ENCODE data around the gene ALOX15. TPM values are rescaled to one million over a fixed set of nuclear protein-coding genes. Genes with fewer than 3 reads are reported as not detected.
"Not testable (repeated sequence)": the region's sequence is repeated elsewhere in the genome, so short reads cannot be mapped to it uniquely, and the experiment has no call there.

The ALOX15 gene
- total RNA-seq, 2 donors from 2014 or later: not detected

DNA sequence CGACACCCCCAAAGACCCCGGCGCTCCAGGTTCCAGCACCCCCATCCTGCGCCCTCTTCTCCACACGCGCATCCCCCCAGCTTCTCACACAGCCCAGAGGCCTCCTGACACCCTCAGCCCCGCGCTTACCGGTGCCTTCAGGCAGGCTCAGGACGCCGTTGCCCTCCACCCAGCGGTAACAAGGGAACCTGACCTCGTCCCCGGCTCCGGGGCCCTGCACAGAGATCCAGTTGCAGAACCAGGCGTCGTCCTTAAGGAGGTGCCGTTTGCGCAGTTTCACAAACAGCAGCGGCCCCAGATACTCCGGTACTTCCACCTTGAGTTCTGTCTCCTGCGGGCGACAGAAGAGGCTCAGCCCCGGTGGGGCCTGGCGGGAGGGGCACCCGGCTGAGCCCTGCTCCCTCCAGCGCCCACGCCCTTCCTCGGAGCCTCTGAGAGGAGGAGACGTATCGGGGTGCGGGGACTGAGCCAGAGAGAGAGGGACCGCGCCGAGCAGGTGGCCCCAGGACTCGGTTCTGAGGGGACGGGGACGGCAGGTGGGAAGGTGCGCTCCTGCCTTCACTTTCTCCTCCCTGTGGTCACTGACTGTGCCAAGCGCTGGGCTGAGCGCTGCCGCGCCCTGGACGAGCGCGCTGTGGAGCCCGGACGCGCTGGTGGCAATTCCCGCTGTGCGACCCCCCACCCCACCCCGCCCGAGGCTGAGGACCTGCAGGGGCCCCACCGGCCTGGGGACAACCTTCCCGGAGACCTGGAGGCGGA is 2.0 kb downstream of the ALOX15 start:
- H3K27ac ChIP-seq (ENCODE audit: low read depth, low read length); H3K9me3 ChIP-seq (ENCODE audit: control insufficient read depth, low read length); H3K36me3 Mint-ChIP-seq (ENCODE audit: low read depth); H3K4me3 ChIP-seq (ENCODE audit: low read length); H3K27ac Mint-ChIP-seq; H3K36me3 ChIP-seq (ENCODE audit: control insufficient read depth, insufficient read depth, low read length); H3K9me3 Mint-ChIP-seq; H3K9ac ChIP-seq (ENCODE audit: extremely low read depth, low read length, poor library complexity, severe bottlenecking); H3K4me1 ChIP-seq (ENCODE audit: control insufficient read depth, insufficient read depth, low read length): not testable (repeated sequence)
- H3K4me1 Mint-ChIP-seq: peaks cover 11% of the 10 kb centered on the region
- H3K27me3 Mint-ChIP-seq (ENCODE audit: insufficient read depth): peaks cover 87% of the 10 kb centered on the region
- H3K27me3 ChIP-seq (ENCODE audit: control insufficient read depth, insufficient read depth, low read length, poor library complexity, severe bottlenecking): peaks cover 88% of the 10 kb centered on the region
- TF ChIP-seq, protein P1, sequence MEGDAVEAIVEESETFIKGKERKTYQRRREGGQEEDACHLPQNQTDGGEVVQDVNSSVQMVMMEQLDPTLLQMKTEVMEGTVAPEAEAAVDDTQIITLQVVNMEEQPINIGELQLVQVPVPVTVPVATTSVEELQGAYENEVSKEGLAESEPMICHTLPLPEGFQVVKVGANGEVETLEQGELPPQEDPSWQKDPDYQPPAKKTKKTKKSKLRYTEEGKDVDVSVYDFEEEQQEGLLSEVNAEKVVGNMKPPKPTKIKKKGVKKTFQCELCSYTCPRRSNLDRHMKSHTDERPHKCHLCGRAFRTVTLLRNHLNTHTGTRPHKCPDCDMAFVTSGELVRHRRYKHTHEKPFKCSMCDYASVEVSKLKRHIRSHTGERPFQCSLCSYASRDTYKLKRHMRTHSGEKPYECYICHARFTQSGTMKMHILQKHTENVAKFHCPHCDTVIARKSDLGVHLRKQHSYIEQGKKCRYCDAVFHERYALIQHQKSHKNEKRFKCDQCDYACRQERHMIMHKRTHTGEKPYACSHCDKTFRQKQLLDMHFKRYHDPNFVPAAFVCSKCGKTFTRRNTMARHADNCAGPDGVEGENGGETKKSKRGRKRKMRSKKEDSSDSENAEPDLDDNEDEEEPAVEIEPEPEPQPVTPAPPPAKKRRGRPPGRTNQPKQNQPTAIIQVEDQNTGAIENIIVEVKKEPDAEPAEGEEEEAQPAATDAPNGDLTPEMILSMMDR (conservative IDR thresholded peaks at IDR 0.05): peak; percentile 52
- H3K4me3 Mint-ChIP-seq: peak overlapping the region; percentile 32
- 4 to 18% methylated on average over 11 to 22 of the region's 56 CpGs for WGBS, 2 experiments (ENCODE audit: insufficient coverage in 1 of 2, insufficient read length in 1 of 2)
- DNase-seq: peak; percentile 95

- H3K9me3 ChIP-seq (ENCODE audit: control insufficient read depth, low read length); H3K9ac ChIP-seq (ENCODE audit: extremely low read depth, low read length, poor library complexity, severe bottlenecking); H3K27ac Mint-ChIP-seq; H3K27ac ChIP-seq (ENCODE audit: low read depth, low read length); H3K36me3 ChIP-seq (ENCODE audit: control insufficient read depth, insufficient read depth, low read length); H3K36me3 Mint-ChIP-seq (ENCODE audit: low read depth); DNase-seq; H3K9me3 Mint-ChIP-seq; H3K4me3 ChIP-seq (ENCODE audit: low read length); H3K4me1 ChIP-seq (ENCODE audit: control insufficient read depth, insufficient read depth, low read length); H3K4me3 Mint-ChIP-seq: not testable (repeated sequence)
- Mint-ChIP-seq H3K27me3 (ENCODE audit: insufficient read depth) (peaks cover 81% of the 10 kb centered on the region), H3K4me1 (peaks cover 11% of the 10 kb centered on the region)
- H3K27me3 ChIP-seq (ENCODE audit: control insufficient read depth, insufficient read depth, low read length, poor library complexity, severe bottlenecking): peaks cover 80% of the 10 kb centered on the region
- WGBS, 2 experiments (ENCODE audit: insufficient coverage in 1 of 2, insufficient read length in 1 of 2): 74 to 84% methylated on average over 3 to 8 of the region's 8 CpGs
Measured at GRCh38 chr17:4638766-4639165, 2.7 kb downstream of the ALOX15 start.

DNA sequence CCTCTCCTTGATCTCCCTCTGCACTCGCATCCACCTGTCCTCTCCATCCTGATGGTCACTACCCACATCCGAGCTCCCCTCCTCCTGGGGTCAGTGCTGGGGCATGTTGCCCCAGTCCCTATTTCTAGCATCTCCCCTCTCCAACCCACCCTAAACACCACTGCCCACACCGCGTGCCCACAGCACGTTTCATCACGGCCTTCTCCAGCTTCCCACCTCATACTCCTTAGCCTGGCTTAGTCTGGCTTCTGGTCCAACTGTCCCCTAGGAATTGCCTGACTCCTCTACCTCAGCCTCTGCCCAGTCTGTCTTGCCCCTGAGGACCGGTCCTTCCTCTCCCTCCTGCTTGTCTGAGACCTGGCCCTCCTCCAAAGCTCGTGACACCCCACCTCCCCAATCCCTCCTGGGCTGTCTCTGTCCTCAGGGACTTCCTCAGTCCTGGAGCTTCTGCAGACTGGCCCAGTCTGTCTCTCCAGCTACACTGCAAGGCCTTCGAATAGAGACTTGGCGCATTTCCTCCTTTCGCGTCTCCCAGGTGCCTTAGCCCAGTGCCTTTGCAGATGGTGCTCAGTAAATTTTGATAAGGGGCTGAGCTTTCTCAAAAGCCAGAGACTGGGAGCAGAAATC is 4.9 kb downstream of the ALOX15 start:
- no peaks in the 10 kb centered on the region for H3K9me3 Mint-ChIP-seq
- H3K36me3 Mint-ChIP-seq (ENCODE audit: low read depth): no peaks in the 10 kb centered on the region
- no peaks in the 10 kb centered on the region for H3K36me3 ChIP-seq (ENCODE audit: control insufficient read depth, insufficient read depth, low read length)
- peaks cover 59% of the 10 kb centered on the region for H3K27me3 ChIP-seq (ENCODE audit: control insufficient read depth, insufficient read depth, low read length, poor library complexity, severe bottlenecking)
- H3K27ac ChIP-seq (ENCODE audit: low read depth, low read length): no peak overlapping the region
- H3K27me3 Mint-ChIP-seq (ENCODE audit: insufficient read depth): peaks cover 64% of the 10 kb centered on the region
- H3K4me3 Mint-ChIP-seq: no peak overlapping the region
- no peaks in the 10 kb centered on the region for H3K9me3 ChIP-seq (ENCODE audit: control insufficient read depth, low read length)
- 72 to 83% methylated on average over 2 to 12 of the region's 12 CpGs for WGBS, 2 experiments (ENCODE audit: insufficient coverage in 1 of 2, insufficient read length in 1 of 2)
- no peak overlapping the region for H3K9ac ChIP-seq (ENCODE audit: extremely low read depth, low read length, poor library complexity, severe bottlenecking)
- DNase-seq: no peak
- H3K4me1 Mint-ChIP-seq: peaks cover 11% of the 10 kb centered on the region
- TF ChIP-seq, protein P1 (conservative IDR thresholded peaks at IDR 0.05): no peak
- H3K4me1 ChIP-seq (ENCODE audit: control insufficient read depth, insufficient read depth, low read length): no peaks in the 10 kb centered on the region
- no peak overlapping the region for H3K4me3 ChIP-seq (ENCODE audit: low read length)
- H3K27ac Mint-ChIP-seq: no peak overlapping the region

All from endodermal cell (in vitro differentiated cells).